Activated T-helper 17 cell treated with anti-CD3 and anti-CD28 coated beads, Interleukin-2, amount 50 U/mL, for 72 hours (primary cell): ENCODE measurements around the gene TTC39B. TPM values are rescaled to one million over a fixed set of nuclear protein-coding genes. Genes with fewer than 3 reads are reported as not detected.

Experiments used
- ATAC-seq: fragments of 150-1000 bp; cut with Tn5 transposase; replicated peaks from 2 replicates; pipeline ENCODE4 v1.10.0; 2021; ENCODE audit warnings: mild to moderate bottlenecking, moderate library complexity
- H3K27ac Mint-ChIP-seq: one replicate; pipeline ENCODE4 v1.8.0; 2022; ENCODE audit warnings: mixed read lengths
- H3K27me3 Mint-ChIP-seq: one replicate; pipeline ENCODE4 v1.8.0; 2022; ENCODE audit warnings: mixed read lengths
- H3K36me3 Mint-ChIP-seq: one replicate; pipeline ENCODE4 v1.8.0; 2022; ENCODE audit warnings: low read depth, mild to moderate bottlenecking, mixed read lengths
- H3K4me1 Mint-ChIP-seq: one replicate; pipeline ENCODE4 v1.8.0; 2022; ENCODE audit warnings: mixed read lengths
- H3K4me3 Mint-ChIP-seq: one replicate; pipeline ENCODE4 v1.8.0; 2022; ENCODE audit warnings: mild to moderate bottlenecking, mixed read lengths
- H3K9me3 Mint-ChIP-seq: one replicate; pipeline ENCODE4 v1.8.0; 2022; ENCODE audit warnings: mixed read lengths
- total RNA-seq, 2 donors: library from RNA; stranded (reverse); gene quantifications; one replicate each; pipeline ENCODE4 v1.2.3, GENCODE V29; 2022

The TTC39B gene
- total RNA-seq, 2 donors from 2014 or later = 14.5 to 19.1 TPM

DNA sequence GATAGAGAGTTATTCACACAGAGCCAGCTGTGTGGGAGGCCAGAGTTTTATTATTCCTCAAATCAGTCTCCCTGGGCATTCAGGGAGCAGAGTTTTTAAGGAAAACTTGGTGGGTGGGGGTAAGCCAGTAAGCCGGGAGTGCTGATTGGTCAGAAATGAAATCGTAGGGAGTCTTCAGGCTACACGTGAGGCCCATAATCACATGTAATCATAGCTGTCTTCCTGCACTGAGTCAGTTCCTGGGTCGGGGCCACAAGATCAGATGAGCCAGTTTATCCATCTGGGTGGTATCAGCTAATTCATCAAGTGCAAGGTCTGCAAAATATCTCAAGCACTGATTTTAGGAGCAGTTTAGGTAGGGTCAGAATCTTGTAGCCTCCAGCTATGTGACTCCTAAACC is 10.8 kb upstream of the TTC39B start:
- peaks cover 10% of the 10 kb centered on the region for H3K4me1 Mint-ChIP-seq
- peak overlapping the region; percentile 21 for H3K27ac Mint-ChIP-seq
- no peaks in the 10 kb centered on the region for H3K36me3 Mint-ChIP-seq
- H3K9me3 Mint-ChIP-seq = no peaks in the 10 kb centered on the region
- no peaks in the 10 kb centered on the region for H3K27me3 Mint-ChIP-seq
- H3K4me3 Mint-ChIP-seq = no peak overlapping the region
- peak; percentile 73 for ATAC-seq

GRCh38 chr9:15311607-15312006 is 4.6 kb upstream of the TTC39B start:
- Mint-ChIP-seq H3K36me3 (no peaks in the 10 kb centered on the region), H3K4me3 (no peak overlapping the region), H3K4me1 (peaks cover 21% of the 10 kb centered on the region), H3K9me3 (no peaks in the 10 kb centered on the region), H3K27ac (no peak overlapping the region), H3K27me3 (no peaks in the 10 kb centered on the region)
- no peak for ATAC-seq

- Mint-ChIP-seq H3K36me3 (peaks cover 6% of the 10 kb centered on the region), H3K4me1 (peaks cover 29% of the 10 kb centered on the region), H3K9me3 (no peaks in the 10 kb centered on the region), H3K27me3 (no peaks in the 10 kb centered on the region), H3K4me3 (peak overlapping the region; percentile 30), H3K27ac (peak overlapping the region; percentile 32)
- ATAC-seq = peak; percentile 52
Observed at GRCh38 chr9:15310107-15310850, 3.3 kb upstream of the TTC39B start.

DNA sequence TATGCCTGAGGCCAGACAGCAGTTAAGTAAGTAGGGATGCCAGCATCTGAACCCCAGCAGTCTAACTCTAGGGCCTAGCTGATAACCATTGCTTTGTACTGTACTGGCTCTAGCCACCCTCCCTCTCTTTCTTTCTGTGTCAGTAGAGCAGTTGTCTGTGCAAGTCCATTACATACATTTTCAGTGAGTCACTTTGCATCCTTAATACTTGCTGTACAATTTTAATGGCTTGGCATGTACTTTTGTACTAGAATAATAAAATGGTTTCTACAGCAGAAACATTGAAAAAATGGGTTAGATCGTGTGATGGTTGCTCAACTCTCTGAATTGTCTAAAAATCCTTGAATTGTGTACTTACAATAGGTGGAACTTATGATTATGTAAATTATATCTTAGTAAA is 1.5 kb upstream of the TTC39B start:
- peaks cover 38% of the 10 kb centered on the region for H3K4me1 Mint-ChIP-seq

DNA sequence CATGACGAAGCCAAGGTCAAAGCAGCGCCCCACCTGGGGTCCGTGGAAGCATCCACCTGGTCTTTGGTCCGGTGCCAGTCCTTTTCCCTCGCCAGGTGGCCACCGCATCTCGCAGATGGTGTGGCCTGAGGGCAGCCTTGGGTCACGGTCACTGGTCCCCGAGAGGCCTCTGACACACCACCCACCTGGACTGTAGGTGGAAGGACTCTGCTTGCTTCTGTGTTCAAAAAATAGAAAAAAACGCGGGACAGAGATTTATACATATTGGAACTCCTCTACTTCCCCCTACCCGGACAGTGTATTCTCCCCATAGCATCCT is 466 bp upstream of the TTC39B start:
- Mint-ChIP-seq H3K9me3 (no peaks in the 10 kb centered on the region), H3K27ac (peak overlapping the region; percentile 93), H3K4me1 (peaks cover 37% of the 10 kb centered on the region), H3K27me3 (no peaks in the 10 kb centered on the region), H3K36me3 (peaks cover 6% of the 10 kb centered on the region), H3K4me3 (peak overlapping the region; percentile 95)
- ATAC-seq = no peak

More for the DNA sequence above, 1.5 kb upstream of the TTC39B start:
- peak overlapping the region; percentile 93 for H3K27ac Mint-ChIP-seq
- H3K27me3 Mint-ChIP-seq = no peaks in the 10 kb centered on the region
- H3K4me3 Mint-ChIP-seq = peak overlapping the region; percentile 95
- H3K9me3 Mint-ChIP-seq = no peaks in the 10 kb centered on the region
- peaks cover 6% of the 10 kb centered on the region for H3K36me3 Mint-ChIP-seq
- ATAC-seq = no peak

GRCh38 chr9:15306068-15306756 is 804 bp downstream of the TTC39B start:
- ATAC-seq = peak; percentile 37
- Mint-ChIP-seq H3K9me3 (peaks cover under 1% of the 10 kb centered on the region), H3K4me3 (peak overlapping the region; percentile 95), H3K4me1 (peaks cover 34% of the 10 kb centered on the region), H3K36me3 (peaks cover 6% of the 10 kb centered on the region), H3K27ac (peak overlapping the region; percentile 93), H3K27me3 (no peaks in the 10 kb centered on the region)

DNA sequence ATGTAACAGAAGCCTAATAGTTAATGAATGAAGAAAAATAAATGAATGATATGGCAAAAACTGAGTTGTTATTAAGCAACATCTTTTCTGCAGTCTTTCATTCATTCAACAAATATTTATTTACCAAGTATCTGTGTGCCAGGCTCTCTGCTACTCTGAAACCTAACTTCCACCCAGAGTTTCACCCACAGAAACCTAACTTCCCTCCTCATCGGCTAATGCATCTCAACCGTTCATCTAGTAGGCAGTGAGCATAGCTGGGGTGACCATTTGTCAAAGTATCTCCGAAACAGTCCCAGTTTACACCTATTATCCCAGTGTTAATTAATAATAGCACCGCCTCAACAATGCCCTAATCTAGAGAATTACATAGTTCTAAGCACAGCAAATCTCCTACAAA is 1.5 kb downstream of the TTC39B start:
- Mint-ChIP-seq H3K36me3 (peaks cover 6% of the 10 kb centered on the region), H3K4me3 (peak overlapping the region; percentile 95), H3K27ac (peak overlapping the region; percentile 93), H3K9me3 (peaks cover 4% of the 10 kb centered on the region), H3K4me1 (peaks cover 39% of the 10 kb centered on the region), H3K27me3 (no peaks in the 10 kb centered on the region)
- no peak for ATAC-seq

- Mint-ChIP-seq H3K36me3 (peaks cover 6% of the 10 kb centered on the region), H3K9me3 (peaks cover 4% of the 10 kb centered on the region), H3K27ac (no peak overlapping the region), H3K4me1 (peaks cover 42% of the 10 kb centered on the region), H3K27me3 (no peaks in the 10 kb centered on the region), H3K4me3 (peak overlapping the region; percentile 95)
- no peak for ATAC-seq
Observed at GRCh38 chr9:15304632-15305031, 2.4 kb downstream of the TTC39B start.

- Mint-ChIP-seq H3K27me3 (no peaks in the 10 kb centered on the region), H3K27ac (peak overlapping the region; percentile 91), H3K36me3 (no peaks in the 10 kb centered on the region), H3K9me3 (peaks cover 4% of the 10 kb centered on the region), H3K4me3 (peak overlapping the region; percentile 81), H3K4me1 (peaks cover 55% of the 10 kb centered on the region)
- peak; percentile 15 for ATAC-seq
Observed at GRCh38 chr9:15300218-15300617, 6.8 kb downstream of the TTC39B start.

DNA sequence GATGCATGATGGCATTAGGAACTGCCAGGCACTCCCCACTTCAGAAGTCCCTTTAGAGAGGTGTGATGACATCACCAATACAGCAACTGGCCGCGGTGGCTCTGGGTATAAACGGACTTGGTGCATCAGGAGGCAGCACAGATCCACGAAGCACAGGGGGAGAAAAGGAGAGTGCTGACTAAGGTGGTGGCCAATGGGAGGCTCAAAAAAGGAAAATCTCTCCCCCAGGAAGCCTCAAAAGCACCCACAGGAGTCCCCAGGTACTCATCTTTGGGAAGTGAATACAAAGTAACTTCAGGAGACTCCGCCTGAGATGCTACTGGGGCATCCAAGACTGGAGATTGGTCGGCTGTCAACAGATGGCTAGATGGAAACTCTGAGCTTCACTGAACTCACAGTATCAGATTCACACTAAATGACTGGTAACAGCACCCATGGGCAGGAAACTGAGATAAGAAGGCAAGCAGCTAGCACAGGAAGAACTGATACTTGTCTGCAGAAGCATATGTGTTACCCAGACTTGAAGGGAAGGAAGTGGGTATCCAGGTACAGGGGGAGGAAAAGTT is 7.6 kb downstream of the TTC39B start:
- peak overlapping the region; percentile 81 for H3K4me3 Mint-ChIP-seq
- H3K27me3 Mint-ChIP-seq = no peaks in the 10 kb centered on the region
- peaks cover 4% of the 10 kb centered on the region for H3K9me3 Mint-ChIP-seq
- ATAC-seq = peak; percentile 87
- H3K27ac Mint-ChIP-seq = peak overlapping the region; percentile 91
- peaks cover 47% of the 10 kb centered on the region for H3K4me1 Mint-ChIP-seq
- H3K36me3 Mint-ChIP-seq = no peaks in the 10 kb centered on the region

DNA sequence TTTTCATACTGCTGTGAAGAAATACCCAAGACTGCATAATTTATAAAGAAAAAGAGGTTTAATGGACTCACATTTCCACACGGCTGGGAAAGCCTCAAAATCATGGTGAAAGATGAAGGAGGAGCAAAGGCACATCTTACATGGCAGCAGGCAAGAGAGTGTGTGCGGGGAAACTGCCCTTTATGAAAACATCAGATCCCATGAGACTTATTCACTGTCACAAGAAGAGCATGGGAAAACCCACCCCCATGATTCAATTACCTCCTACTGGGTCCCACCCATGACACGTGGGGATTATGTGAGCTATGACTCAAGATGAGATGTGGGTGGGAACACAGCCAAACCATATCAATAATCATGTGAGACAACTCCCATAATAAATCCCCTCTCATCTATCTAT is 8.7 kb downstream of the TTC39B start:
- Mint-ChIP-seq H3K27me3 (no peaks in the 10 kb centered on the region), H3K9me3 (peaks cover 4% of the 10 kb centered on the region), H3K4me3 (peak overlapping the region; percentile 81), H3K27ac (peak overlapping the region; percentile 91), H3K36me3 (peaks cover 8% of the 10 kb centered on the region), H3K4me1 (peaks cover 52% of the 10 kb centered on the region)
- no peak for ATAC-seq

GRCh38 chr9:15295761-15296405 is 11.1 kb downstream of the TTC39B start:
- peak overlapping the region; percentile 81 for H3K4me3 Mint-ChIP-seq
- peak; percentile 27 for ATAC-seq
- peaks cover under 1% of the 10 kb centered on the region for H3K9me3 Mint-ChIP-seq
- H3K27ac Mint-ChIP-seq = peak overlapping the region; percentile 91
- no peaks in the 10 kb centered on the region for H3K27me3 Mint-ChIP-seq
- peaks cover 56% of the 10 kb centered on the region for H3K4me1 Mint-ChIP-seq
- peaks cover 8% of the 10 kb centered on the region for H3K36me3 Mint-ChIP-seq

DNA sequence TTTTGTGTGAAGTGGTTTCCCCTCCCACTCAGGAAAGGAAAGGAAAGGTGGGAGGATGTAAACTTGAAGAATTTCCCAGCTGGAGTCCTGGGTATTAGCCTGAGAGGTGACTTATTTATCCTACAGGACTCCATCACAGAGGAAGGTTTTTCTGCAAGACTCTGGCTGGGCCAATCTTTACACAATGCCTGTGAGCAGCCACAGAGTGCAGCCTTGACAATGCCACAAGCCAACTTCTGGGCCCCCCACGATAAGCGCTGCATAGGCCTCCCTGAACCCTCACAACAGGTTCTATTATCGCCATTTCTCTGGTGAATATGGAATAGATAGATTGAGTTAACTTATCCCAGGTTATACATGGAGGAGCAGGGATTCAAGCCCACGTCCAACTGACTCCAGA is 12.4 kb downstream of the TTC39B start:
- H3K36me3 Mint-ChIP-seq = peaks cover 8% of the 10 kb centered on the region
- no peaks in the 10 kb centered on the region for H3K9me3 Mint-ChIP-seq
- peaks cover 46% of the 10 kb centered on the region for H3K4me1 Mint-ChIP-seq
- peak overlapping the region; percentile 81 for H3K4me3 Mint-ChIP-seq
- H3K27me3 Mint-ChIP-seq = no peaks in the 10 kb centered on the region
- H3K27ac Mint-ChIP-seq = peak overlapping the region; percentile 91
- ATAC-seq = no peak

GRCh38 chr9:15293804-15294316 is 13.2 kb downstream of the TTC39B start:
- peak overlapping the region; percentile 91 for H3K27ac Mint-ChIP-seq
- peak overlapping the region; percentile 81 for H3K4me3 Mint-ChIP-seq
- H3K36me3 Mint-ChIP-seq = peaks cover 8% of the 10 kb centered on the region
- ATAC-seq = peak; percentile 27
- H3K4me1 Mint-ChIP-seq = peaks cover 39% of the 10 kb centered on the region
- no peaks in the 10 kb centered on the region for H3K9me3 Mint-ChIP-seq
- no peaks in the 10 kb centered on the region for H3K27me3 Mint-ChIP-seq
